ENCODE results near the gene CCDC122. TPM values are rescaled to one million over a fixed set of nuclear protein-coding genes. Genes with fewer than 3 reads are reported as not detected.

Gene CCDC122
- total RNA-seq, 1 donor from 2014 or later, result 1.3 TPM

GRCh38 chr13:43805071-43805468 lies 74.5 kb downstream of the CCDC122 start:
- intact Hi-C loops (cut with micrococcal nuclease), result loop anchor here (10.0 kb wide), 1 partner anchor 1470 kb away; no protein-coding TSS in a partner anchor

GRCh38 chr13:43804461-43805070 lies 75.0 kb downstream of the CCDC122 start:
- intact Hi-C loops (cut with micrococcal nuclease), result loop anchor here (1.0 to 10.0 kb wide), 6 partner anchors 68 to 1470 kb away; no protein-coding TSS in a partner anchor

GRCh38 chr13:43802511-43802910 lies 77.0 kb downstream of the CCDC122 start:
- intact Hi-C loops (cut with micrococcal nuclease), result loop anchor here (5.0 to 10.0 kb wide), 2 partner anchors 70 to 1468 kb away; no protein-coding TSS in a partner anchor

GRCh38 chr13:43800828-43801227 lies 78.7 kb downstream of the CCDC122 start:
- intact Hi-C loops (cut with micrococcal nuclease), result loop anchor here (5.0 to 10.0 kb wide), 2 partner anchors 71 to 1466 kb away; no protein-coding TSS in a partner anchor

GRCh38 chr13:43799191-43799590 lies 80.3 kb downstream of the CCDC122 start:
- intact Hi-C loops (cut with micrococcal nuclease), result no loop called here

GRCh38 chr13:43797869-43798268 lies 81.7 kb downstream of the CCDC122 start:
- intact Hi-C loops (cut with micrococcal nuclease), result no loop called here

- intact Hi-C loops (cut with micrococcal nuclease), result no loop called here
Observed at GRCh38 chr13:43797159-43797558, 82.4 kb downstream of the CCDC122 start.

GRCh38 chr13:43794416-43794815 lies 85.1 kb downstream of the CCDC122 start:
- intact Hi-C loops (cut with micrococcal nuclease), result no loop called here

GRCh38 chr13:43792076-43792881 lies 87.3 kb downstream of the CCDC122 start:
- intact Hi-C loops (cut with micrococcal nuclease), result no loop called here

GRCh38 chr13:43787997-43788396 lies 91.5 kb downstream of the CCDC122 start:
- intact Hi-C loops (cut with micrococcal nuclease), result no loop called here

- intact Hi-C loops (cut with micrococcal nuclease), result no loop called here
Observed at GRCh38 chr13:43787518-43787891, 92.0 kb downstream of the CCDC122 start.

GRCh38 chr13:43786766-43787517 lies 92.6 kb downstream of the CCDC122 start, which contains the start of gene ENOX1:
Gene ENOX1, minus strand, starts transcription at chr13:43786972.
- intact Hi-C loops (cut with micrococcal nuclease), result no loop called here

- intact Hi-C loops (cut with micrococcal nuclease), result no loop called here
Observed at GRCh38 chr13:43786472-43786765, 93.1 kb downstream of the CCDC122 start.

Other genes with a start within 250 kb of the CCDC122 start
- gene ENOX1, start 92.8 kb downstream of the CCDC122 start, total RNA-seq, result 0.12 and 0.20 TPM in 2 replicates
- gene LACC1, start 164 bp upstream of the CCDC122 start, total RNA-seq, result 7.4 and 7.5 TPM in 2 replicates

All from T-helper 1 cell treated with Interleukin-12 subunit alpha and Interleukin-12 subunit beta and Interleukin-4 antibody, amounts not matched to agents 30 ng/mL and 1 ng/mL, for 36 hours (primary cell).